SU-DHL-6 (cell line): ENCODE data around the gene AWAT1.

Source experiments
- CTCF ChIP-seq: fragments of 200-600 bp; sonication (generic); IDR thresholded peaks from one replicate; pipeline ENCODE4 v1.5.1; 2017; ENCODE audit warnings: antibody characterized with exemption, mild to moderate bottlenecking, low read length, moderate library complexity; ENCODE audit not compliant: insufficient read depth, poor library complexity, severe bottlenecking
- EZH2phosphoT487 ChIP-seq: fragments of 200-600 bp; sonication (generic), shearing (Covaris generic); conservative IDR thresholded peaks from 2 replicates; pipeline ENCODE4 v1.6.1; 2018; ENCODE audit warnings: mild to moderate bottlenecking, antibody characterized with exemption, low read length, moderate library complexity, mixed read lengths

- TF ChIP-seq CTCF (no peak), EZH2phosphoT487 (no peak)
These were observed at the start of gene AWAT1 for GRCh38 chrX:70234355-70234754.
